ENCODE results near the gene ITCH. TPM values are rescaled to one million over a fixed set of nuclear protein-coding genes. Genes with fewer than 3 reads are reported as not detected.

ITCH gene
- total RNA-seq, 1 experiment from 2014 or later = 63.9 TPM

DNA sequence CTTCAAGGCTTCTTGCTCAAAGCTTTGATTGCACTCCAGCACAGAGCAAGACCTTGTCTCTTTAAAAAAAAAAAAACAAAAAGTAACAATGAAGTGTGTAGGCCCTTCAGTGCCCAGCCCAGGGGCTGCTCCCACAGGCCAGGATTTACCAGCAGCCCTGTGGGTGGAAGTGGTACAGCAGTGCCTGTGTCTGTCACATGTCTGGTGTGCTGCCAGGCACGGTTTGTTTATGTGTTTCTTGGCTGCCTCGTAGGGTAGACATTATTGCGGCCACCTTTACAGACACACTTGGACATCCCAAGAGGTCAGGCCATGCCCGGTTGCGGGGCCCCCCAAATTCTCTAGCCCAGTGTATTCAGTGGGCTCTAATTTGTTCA is 165.8 kb downstream of the ITCH start:
- BruUV-seq (replicated peaks) = no TSS peak
- no peak overlapping the region for H3K27ac ChIP-seq (ENCODE audit: low read length)
- ChIA-PET POLR2A (interaction anchor here (0.6 kb wide), 1 partner anchor 12 kb away, joined by 6 read pairs; no protein-coding TSS in a partner anchor), CTCF (no interaction called here)
- intact Hi-C loops (cut with micrococcal nuclease; ENCODE audit: unreplicated experiment) = no loop called here
- peaks cover 12% of the 10 kb centered on the region; the same call in 1 of the 2 replicates for H3K36me3 ChIP-seq (ENCODE audit: control insufficient read depth, insufficient read depth, low read length)
- TF ChIP-seq, protein P1, sequence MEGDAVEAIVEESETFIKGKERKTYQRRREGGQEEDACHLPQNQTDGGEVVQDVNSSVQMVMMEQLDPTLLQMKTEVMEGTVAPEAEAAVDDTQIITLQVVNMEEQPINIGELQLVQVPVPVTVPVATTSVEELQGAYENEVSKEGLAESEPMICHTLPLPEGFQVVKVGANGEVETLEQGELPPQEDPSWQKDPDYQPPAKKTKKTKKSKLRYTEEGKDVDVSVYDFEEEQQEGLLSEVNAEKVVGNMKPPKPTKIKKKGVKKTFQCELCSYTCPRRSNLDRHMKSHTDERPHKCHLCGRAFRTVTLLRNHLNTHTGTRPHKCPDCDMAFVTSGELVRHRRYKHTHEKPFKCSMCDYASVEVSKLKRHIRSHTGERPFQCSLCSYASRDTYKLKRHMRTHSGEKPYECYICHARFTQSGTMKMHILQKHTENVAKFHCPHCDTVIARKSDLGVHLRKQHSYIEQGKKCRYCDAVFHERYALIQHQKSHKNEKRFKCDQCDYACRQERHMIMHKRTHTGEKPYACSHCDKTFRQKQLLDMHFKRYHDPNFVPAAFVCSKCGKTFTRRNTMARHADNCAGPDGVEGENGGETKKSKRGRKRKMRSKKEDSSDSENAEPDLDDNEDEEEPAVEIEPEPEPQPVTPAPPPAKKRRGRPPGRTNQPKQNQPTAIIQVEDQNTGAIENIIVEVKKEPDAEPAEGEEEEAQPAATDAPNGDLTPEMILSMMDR (IDR thresholded peaks at IDR 0.05) = no peak
- TF ChIP-seq POLR2AphosphoS5 (IDR thresholded peaks at IDR 0.05; ENCODE audit: low read depth, low read length) (no peak), TCF7L2 (IDR thresholded peaks at IDR 0.05; ENCODE audit: low read depth, low read length) (no peak), SIN3A (IDR thresholded peaks at IDR 0.05; ENCODE audit: borderline replicate concordance, insufficient read depth, low read depth, low read length) (no peak)
- TF ChIP-seq, protein P2, sequence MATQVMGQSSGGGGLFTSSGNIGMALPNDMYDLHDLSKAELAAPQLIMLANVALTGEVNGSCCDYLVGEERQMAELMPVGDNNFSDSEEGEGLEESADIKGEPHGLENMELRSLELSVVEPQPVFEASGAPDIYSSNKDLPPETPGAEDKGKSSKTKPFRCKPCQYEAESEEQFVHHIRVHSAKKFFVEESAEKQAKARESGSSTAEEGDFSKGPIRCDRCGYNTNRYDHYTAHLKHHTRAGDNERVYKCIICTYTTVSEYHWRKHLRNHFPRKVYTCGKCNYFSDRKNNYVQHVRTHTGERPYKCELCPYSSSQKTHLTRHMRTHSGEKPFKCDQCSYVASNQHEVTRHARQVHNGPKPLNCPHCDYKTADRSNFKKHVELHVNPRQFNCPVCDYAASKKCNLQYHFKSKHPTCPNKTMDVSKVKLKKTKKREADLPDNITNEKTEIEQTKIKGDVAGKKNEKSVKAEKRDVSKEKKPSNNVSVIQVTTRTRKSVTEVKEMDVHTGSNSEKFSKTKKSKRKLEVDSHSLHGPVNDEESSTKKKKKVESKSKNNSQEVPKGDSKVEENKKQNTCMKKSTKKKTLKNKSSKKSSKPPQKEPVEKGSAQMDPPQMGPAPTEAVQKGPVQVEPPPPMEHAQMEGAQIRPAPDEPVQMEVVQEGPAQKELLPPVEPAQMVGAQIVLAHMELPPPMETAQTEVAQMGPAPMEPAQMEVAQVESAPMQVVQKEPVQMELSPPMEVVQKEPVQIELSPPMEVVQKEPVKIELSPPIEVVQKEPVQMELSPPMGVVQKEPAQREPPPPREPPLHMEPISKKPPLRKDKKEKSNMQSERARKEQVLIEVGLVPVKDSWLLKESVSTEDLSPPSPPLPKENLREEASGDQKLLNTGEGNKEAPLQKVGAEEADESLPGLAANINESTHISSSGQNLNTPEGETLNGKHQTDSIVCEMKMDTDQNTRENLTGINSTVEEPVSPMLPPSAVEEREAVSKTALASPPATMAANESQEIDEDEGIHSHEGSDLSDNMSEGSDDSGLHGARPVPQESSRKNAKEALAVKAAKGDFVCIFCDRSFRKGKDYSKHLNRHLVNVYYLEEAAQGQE (IDR thresholded peaks at IDR 0.05; ENCODE audit: insufficient read depth in 1 of 2, low read depth in 2 of 2, low read length in 1 of 2) = no peak
- DNase-seq (ENCODE audit: low read depth, low spot score) (no peak), ATAC-seq (no peak)
- H3K4me3 ChIP-seq (ENCODE audit: low read depth in 2 of 2, low read length in 2 of 2) = no peak overlapping the region
- H3K27me3 ChIP-seq (ENCODE audit: control insufficient read depth, insufficient read depth, low read length) = no peaks in the 10 kb centered on the region
- in situ Hi-C loops (cut with HindIII; ENCODE audit: low pct_unique_long_range_greater_than_20kb, low sequenced_read_pairs) = no loop called here
- no peaks in the 10 kb centered on the region for H3K9me3 ChIP-seq (ENCODE audit: control insufficient read depth, insufficient read depth, low read depth, low read length)
- peaks cover 31% of the 10 kb centered on the region for H3K4me1 ChIP-seq (ENCODE audit: control insufficient read depth, insufficient read depth, low read length)

DNA sequence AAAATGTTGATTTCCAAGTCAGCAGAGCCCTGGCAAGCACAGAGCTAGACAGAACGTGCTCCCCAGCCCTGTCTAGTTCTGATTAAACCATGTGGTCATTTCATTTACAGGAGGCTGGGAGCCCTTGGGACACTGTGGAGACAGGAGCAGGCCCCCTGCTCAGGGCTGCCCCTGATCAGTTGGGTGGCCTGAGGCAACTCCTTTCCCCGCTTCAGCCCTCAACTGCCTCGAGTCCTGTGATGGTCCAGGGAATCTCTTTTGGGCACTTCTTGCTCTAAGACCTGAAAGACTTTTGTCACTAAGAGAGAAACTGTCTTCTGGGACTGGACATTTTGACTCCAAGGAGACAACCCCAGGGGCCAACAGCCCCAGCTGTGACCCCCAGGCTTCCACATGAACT is 166.7 kb downstream of the ITCH start:
- CTCF ChIA-PET = interaction anchor here (0.6 kb wide), 1 partner anchor 143 kb away, joined by 3 read pairs; no protein-coding TSS in a partner anchor
- H3K27me3 ChIP-seq (ENCODE audit: control insufficient read depth, insufficient read depth, low read length) = no peaks in the 10 kb centered on the region
- H3K4me3 ChIP-seq (ENCODE audit: low read depth in 2 of 2, low read length in 2 of 2) = no peak overlapping the region
- in situ Hi-C loops (cut with HindIII; ENCODE audit: low pct_unique_long_range_greater_than_20kb, low sequenced_read_pairs) = no loop called here
- DNase-seq (ENCODE audit: low read depth, low spot score) (no peak), ATAC-seq (no peak)
- H3K4me1 ChIP-seq (ENCODE audit: control insufficient read depth, insufficient read depth, low read length) = peaks cover 28% of the 10 kb centered on the region
- H3K27ac ChIP-seq (ENCODE audit: low read length) = no peak overlapping the region
- no peaks in the 10 kb centered on the region for H3K9me3 ChIP-seq (ENCODE audit: control insufficient read depth, insufficient read depth, low read depth, low read length)
- intact Hi-C loops (cut with micrococcal nuclease; ENCODE audit: unreplicated experiment) = no loop called here
- no TSS peak for BruUV-seq (replicated peaks)
- peaks cover 12% of the 10 kb centered on the region; the same call in 1 of the 2 replicates for H3K36me3 ChIP-seq (ENCODE audit: control insufficient read depth, insufficient read depth, low read length)
- POLR2A ChIA-PET = interaction anchor here (0.6 kb wide), 1 partner anchor 215 kb away, joined by 5 read pairs; no protein-coding TSS in a partner anchor
- TF ChIP-seq POLR2AphosphoS5 (IDR thresholded peaks at IDR 0.05; ENCODE audit: low read depth, low read length) = no peak
- TF ChIP-seq, protein P1 (IDR thresholded peaks at IDR 0.05) = no peak
- TF ChIP-seq, protein P2 (IDR thresholded peaks at IDR 0.05; ENCODE audit: insufficient read depth in 1 of 2, low read depth in 2 of 2, low read length in 1 of 2) = no peak
- TF ChIP-seq SIN3A (IDR thresholded peaks at IDR 0.05; ENCODE audit: borderline replicate concordance, insufficient read depth, low read depth, low read length) = no peak
- no peak for TF ChIP-seq TCF7L2 (IDR thresholded peaks at IDR 0.05; ENCODE audit: low read depth, low read length)
